Cardiac fibroblast (primary cell): Measurements from ENCODE around the gene ARHGEF3.

Experiments
- DNase-seq, 2 donors: peaks; one replicate each; pipeline versions ENCODE4 v3.0.0 to v3.0.0-alpha.2; 2010; ENCODE audit warnings: low read depth in 2 of 2
- H3K4me3 ChIP-seq, 2 donors: replicated peaks in 1 of 2; 1 replicate in 1 of 2; 2 replicates in 1 of 2; pipeline ENCODE4 v1.5.1; 2011; ENCODE audit warnings: low read depth in 2 of 2, low read length in 2 of 2, mild to moderate bottlenecking in 2 of 2, moderate library complexity in 1 of 2
- TF ChIP-seq, protein P1 (sequence below): IDR thresholded peaks from one replicate; pipeline ENCODE4 v1.5.1; 2011; ENCODE audit warnings: low read depth, mild to moderate bottlenecking, low read length, inconsistent platforms

ARHGEF3 gene

DNA sequence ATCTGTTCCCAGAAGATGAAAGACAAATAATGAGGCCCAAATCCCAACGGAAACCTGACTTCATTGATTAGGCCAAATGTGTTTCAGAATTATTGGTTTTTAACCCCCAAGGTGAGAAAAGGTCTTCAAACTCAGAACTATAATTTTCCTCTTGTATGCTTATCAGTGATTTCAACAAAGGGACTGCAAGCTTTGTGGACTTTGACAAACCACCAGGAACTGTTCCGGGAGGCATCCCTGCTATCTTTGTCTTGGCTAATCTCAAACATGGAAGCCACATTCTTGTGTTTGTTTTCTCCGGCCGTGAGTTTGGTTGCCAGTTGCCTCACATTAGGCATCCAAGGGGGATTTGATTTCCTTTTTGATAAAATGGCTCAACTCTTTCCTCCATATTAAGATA lies 19.5 kb downstream of the ARHGEF3 start:
- no peak overlapping the region for H3K4me3 ChIP-seq
- TF ChIP-seq, protein P1, sequence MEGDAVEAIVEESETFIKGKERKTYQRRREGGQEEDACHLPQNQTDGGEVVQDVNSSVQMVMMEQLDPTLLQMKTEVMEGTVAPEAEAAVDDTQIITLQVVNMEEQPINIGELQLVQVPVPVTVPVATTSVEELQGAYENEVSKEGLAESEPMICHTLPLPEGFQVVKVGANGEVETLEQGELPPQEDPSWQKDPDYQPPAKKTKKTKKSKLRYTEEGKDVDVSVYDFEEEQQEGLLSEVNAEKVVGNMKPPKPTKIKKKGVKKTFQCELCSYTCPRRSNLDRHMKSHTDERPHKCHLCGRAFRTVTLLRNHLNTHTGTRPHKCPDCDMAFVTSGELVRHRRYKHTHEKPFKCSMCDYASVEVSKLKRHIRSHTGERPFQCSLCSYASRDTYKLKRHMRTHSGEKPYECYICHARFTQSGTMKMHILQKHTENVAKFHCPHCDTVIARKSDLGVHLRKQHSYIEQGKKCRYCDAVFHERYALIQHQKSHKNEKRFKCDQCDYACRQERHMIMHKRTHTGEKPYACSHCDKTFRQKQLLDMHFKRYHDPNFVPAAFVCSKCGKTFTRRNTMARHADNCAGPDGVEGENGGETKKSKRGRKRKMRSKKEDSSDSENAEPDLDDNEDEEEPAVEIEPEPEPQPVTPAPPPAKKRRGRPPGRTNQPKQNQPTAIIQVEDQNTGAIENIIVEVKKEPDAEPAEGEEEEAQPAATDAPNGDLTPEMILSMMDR: no peak
- DNase-seq: no peak

DNA sequence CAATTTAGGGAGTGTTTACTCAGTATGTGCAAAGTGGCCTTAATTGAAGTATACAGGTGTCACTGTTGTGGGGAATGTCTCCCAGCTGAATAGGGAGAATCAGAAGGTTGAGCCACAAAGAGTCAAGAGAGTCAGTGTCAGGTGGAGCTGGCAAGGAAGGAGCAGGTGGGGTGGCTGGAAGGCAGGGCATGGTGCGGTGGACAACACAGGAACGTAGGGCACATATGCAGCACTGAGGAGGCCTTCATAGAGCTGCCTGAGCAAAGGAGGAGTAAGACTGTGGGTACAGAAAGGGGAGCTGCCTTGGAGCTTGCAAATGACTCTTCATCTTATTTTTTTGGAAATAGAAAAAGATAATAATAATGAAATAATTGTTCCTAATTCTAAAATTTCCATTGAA lies 20.0 kb downstream of the ARHGEF3 start:
- no peak for DNase-seq
- TF ChIP-seq, protein P1: no peak

DNA sequence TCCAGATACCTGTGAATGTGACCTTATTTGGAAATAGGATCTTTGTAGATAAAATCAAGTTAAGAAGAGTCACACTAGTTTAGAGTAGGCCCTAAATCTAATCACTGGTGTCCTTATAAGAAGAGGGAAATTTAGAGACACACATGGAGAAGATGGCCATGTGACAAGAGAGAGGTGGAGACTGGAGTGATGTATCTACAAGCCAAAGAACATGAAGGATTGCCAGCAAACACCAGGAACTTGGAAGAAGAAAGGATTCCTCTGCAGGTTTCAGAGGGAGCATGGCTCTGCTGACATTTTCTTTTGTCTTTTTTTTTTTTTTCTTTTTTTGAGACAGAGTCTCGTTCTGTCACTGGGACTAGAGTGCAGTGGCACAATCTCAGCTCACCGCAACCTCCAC lies 20.8 kb downstream of the ARHGEF3 start:
- TF ChIP-seq, protein P1: no peak
- DNase-seq: no peak

More for the DNA sequence above, 20.0 kb downstream of the ARHGEF3 start:
- H3K4me3 ChIP-seq: no peak overlapping the region

DNA sequence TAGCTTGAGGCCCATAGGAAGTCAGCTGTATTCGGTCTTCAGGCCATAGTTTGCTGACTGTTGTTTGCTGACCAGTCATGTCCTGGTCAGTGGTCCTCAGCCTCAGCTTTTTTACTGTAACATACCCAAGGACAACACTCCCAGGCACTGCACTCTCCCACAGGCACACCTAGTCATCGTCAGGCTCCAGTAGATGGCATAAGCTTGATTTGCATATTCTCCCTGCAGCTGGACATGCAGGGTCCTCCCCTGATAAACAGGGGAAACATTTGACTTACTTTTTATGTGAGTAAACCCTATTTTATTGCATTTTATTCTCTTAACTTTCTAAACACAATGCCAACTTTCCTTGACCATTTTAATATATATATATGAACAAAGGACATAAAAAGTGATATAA lies 22.9 kb downstream of the ARHGEF3 start:
- DNase-seq: no peak
- TF ChIP-seq, protein P1: no peak
- H3K4me3 ChIP-seq: no peak overlapping the region

More for the DNA sequence above, 20.8 kb downstream of the ARHGEF3 start:
- H3K4me3 ChIP-seq: no peak overlapping the region

DNA sequence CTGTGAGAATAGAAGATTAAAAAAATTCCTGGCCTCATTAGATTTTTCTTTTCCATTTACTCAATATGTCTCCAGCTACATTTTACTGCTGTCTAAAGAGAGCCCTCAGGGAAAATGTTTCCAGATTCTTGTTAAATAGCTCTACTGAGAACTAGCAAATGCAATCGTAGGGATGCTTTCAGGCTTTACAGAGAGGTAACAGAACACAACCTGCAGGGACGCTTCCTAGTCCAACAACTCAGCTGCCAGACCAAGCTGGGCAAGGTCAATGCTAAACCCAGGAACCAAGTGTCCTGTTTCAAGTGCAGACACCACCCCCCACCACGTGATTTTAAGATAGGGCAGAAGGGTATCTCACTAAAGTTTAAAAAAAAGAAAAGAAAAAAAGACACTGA lies 25.2 kb downstream of the ARHGEF3 start:
- TF ChIP-seq, protein P1: no peak
- no peak for DNase-seq
- no peak overlapping the region for H3K4me3 ChIP-seq

DNA sequence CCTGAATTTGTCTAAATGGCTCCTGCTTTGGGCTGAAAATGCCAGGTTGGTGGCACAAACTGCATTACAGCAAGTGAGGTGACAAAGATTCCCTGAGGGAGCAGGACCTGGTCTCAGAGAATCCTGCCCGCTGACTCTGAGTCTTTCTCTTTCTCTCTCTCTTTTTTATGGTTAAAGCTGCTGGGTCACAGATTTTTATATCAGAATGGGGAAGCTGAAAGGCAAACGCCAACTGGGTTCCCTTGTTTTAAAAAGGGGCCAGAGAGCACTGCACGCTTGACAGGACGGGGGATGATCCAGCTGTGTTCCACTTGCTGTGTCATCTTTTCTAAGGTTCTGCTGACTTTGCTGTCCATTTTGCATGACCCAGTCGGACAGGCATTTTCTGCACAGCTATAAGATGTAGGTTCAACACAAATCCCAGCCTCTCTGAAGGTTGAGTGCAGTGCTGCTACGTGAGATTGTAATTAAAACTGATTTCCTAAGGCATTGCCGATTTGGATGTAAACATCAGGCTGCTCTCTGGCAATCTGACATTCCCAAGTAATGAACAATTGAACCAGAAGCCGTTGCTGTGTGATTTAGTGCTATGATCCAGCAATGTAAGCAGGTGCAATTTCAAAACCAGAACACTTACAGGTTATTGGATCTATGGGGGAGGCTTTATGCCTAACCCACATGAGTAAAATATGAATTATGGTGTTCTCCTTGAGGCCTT lies 25.8 kb downstream of the ARHGEF3 start:
- TF ChIP-seq, protein P1: no peak
- H3K4me3 ChIP-seq: no peak overlapping the region
- DNase-seq: no peak

DNA sequence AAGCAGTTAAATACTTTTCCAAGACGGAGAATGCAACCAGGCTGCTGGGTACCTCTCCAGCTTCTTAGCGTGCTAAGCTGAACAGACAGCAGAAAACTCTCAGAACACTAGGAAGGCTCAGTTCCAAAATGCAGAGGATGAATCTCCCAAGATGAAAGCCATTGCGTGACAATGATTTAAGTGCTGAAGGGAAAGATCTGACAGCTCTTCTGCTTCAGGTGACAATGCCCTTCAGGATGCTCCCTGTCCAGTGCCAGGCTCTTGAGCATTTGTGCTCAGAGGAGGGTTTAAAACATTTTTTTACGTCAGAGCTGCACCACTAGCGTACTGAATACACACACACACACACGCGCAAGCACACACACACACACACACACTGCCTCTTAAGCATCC lies 26.3 kb downstream of the ARHGEF3 start:
- no peak overlapping the region for H3K4me3 ChIP-seq
- TF ChIP-seq, protein P1: no peak
- DNase-seq: no peak
